Cardiac atrium fibroblast (primary cell): Measurements from ENCODE around the gene FBXO45. TPM values are rescaled to one million over a fixed set of nuclear protein-coding genes. Genes with fewer than 3 reads are reported as not detected.

Source experiments
- total RNA-seq: library from RNA; depleted of rRNA; stranded (reverse); fragments of >200 nt; gene quantifications from 2 replicates; pipeline ENCODE4 v1.2.3, GENCODE V29; 2015

The FBXO45 gene
- 4.3 and 5.7 TPM in 2 replicates for total RNA-seq

GRCh38 chr3:196568246-196569002 is at the start of gene FBXO45, which contains the start of gene WDR53:
TSS of gene FBXO45 (plus strand) at chr3:196568660. CDS start at chr3:196568985, 325 bp downstream.
TSS of gene WDR53 (minus strand) at chr3:196568554. CDS start at chr3:196561475, 7,079 bp downstream.

Other genes starting within 250 kb of the FBXO45 start
- not detected in 2 replicates for gene TM4SF19, start 230.3 kb upstream of the FBXO45 start, total RNA-seq
- gene UBXN7, start 136.2 kb upstream of the FBXO45 start, total RNA-seq = 7.0 and 9.2 TPM in 2 replicates
- 7.0 and 7.9 TPM in 2 replicates for gene RNF168, start 64.9 kb upstream of the FBXO45 start, total RNA-seq
- not detected in 2 replicates for gene SMCO1, start 53.3 kb upstream of the FBXO45 start, total RNA-seq
- 2.0 and 7.1 TPM in 2 replicates for gene WDR53, start 106 bp upstream of the FBXO45 start, total RNA-seq
- gene NRROS, start 71.0 kb downstream of the FBXO45 start, total RNA-seq = 0.36 and 1.3 TPM in 2 replicates
- gene CEP19, start 143.6 kb downstream of the FBXO45 start, total RNA-seq = 1.6 and 3.2 TPM in 2 replicates
- 26.7 and 30.0 TPM in 2 replicates for gene PIGX, start 143.7 kb downstream of the FBXO45 start, total RNA-seq
- 26.0 and 34.5 TPM in 2 replicates for gene PAK2, start 171.2 kb downstream of the FBXO45 start, total RNA-seq